ENCODE data around the gene TMEM115.

The TMEM115 gene

GRCh38 chr3:50358911-50359759 is at the start of gene TMEM115 (continued):
- TF ChIP-seq ZNF366 (tag by site-specific recombination; conservative IDR thresholded peaks at IDR 0.05) (no peak), ZNF280D (tag by site-specific recombination; IDR thresholded peaks at IDR 0.05) (no peak), ZFP37 (tag by site-specific recombination; IDR thresholded peaks at IDR 0.05) (0 out of 2 replicates have a peak, but pooled peaks have one; percentile 52)

GRCh38 chr3:50408443-50408944 is 49.2 kb upstream of the TMEM115 start:
- Histone ChIP-seq H3K27ac (ENCODE audit: extremely low read depth, low read depth, low read length) (no peak overlapping the region), H3K36me3 (ENCODE audit: control insufficient read depth in 2 of 2, insufficient read depth in 1 of 2, low read length in 2 of 2) (no peaks in the 10 kb centered on the region), H3K4me1 (ENCODE audit: control insufficient read depth, insufficient read depth, low read length) (no peaks in the 10 kb centered on the region), H3K9me3 (ENCODE audit: control insufficient read depth, insufficient read depth, low read depth, low read length) (no peaks in the 10 kb centered on the region), H3K4me3 (ENCODE audit: low read depth, low read length) (no peak overlapping the region)
- ChIA-PET POLR2A (no interaction called here), CTCF (no interaction called here)
- TF ChIP-seq ZBTB48 (tag by site-specific recombination; IDR thresholded peaks at IDR 0.05): no peak
- TF ChIP-seq ZFHX2 (tag by site-specific recombination; conservative IDR thresholded peaks at IDR 0.05): 0 out of 2 replicates have a peak, but pooled peaks have one; percentile 11

GRCh38 chr3:50406487-50406886 is 47.2 kb upstream of the TMEM115 start:
- Histone ChIP-seq H3K4me3 (ENCODE audit: low read depth, low read length) (no peak overlapping the region), H3K36me3 (ENCODE audit: control insufficient read depth in 2 of 2, insufficient read depth in 1 of 2, low read length in 2 of 2) (no peaks in the 10 kb centered on the region), H3K27ac (ENCODE audit: extremely low read depth, low read depth, low read length) (no peak overlapping the region), H3K9me3 (ENCODE audit: control insufficient read depth, insufficient read depth, low read depth, low read length) (no peaks in the 10 kb centered on the region), H3K4me1 (ENCODE audit: control insufficient read depth, insufficient read depth, low read length) (no peaks in the 10 kb centered on the region)
- POLR2A ChIA-PET: no interaction called here
- TF ChIP-seq ZNF785 (tag by site-specific recombination; IDR thresholded peaks at IDR 0.05) (peak; percentile 35; the same call in 1 of the 2 replicates), ZNF548 (tag by site-specific recombination; IDR thresholded peaks at IDR 0.05) (no peak), ZNF341 (tag by site-specific recombination; IDR thresholded peaks at IDR 0.05; ENCODE audit: low read depth) (no peak), BCL11B (tag by site-specific recombination; IDR thresholded peaks at IDR 0.05; ENCODE audit: low read depth) (no peak), ZNF133 (tag by site-specific recombination; IDR thresholded peaks at IDR 0.05) (peak; percentile 40; the same call in 1 of the 2 replicates)
- CTCF ChIA-PET: no interaction called here

GRCh38 chr3:50405249-50405648 is 45.9 kb upstream of the TMEM115 start:
- ChIA-PET POLR2A (no interaction called here), CTCF (no interaction called here)
- no peak for TF ChIP-seq ZNF350 (tag by site-specific recombination; IDR thresholded peaks at IDR 0.05)
- TF ChIP-seq ZNF580 (tag by site-specific recombination; IDR thresholded peaks at IDR 0.05): no peak
- TF ChIP-seq ZNF184 (tag by site-specific recombination; IDR thresholded peaks at IDR 0.05): no peak
- TF ChIP-seq REST (tag by site-specific recombination; IDR thresholded peaks at IDR 0.05): peak; percentile 97

More at GRCh38 chr3:50405249-50405648, 45.9 kb upstream of the TMEM115 start:
- no peak overlapping the region for H3K4me3 ChIP-seq (ENCODE audit: low read depth, low read length)
- no peaks in the 10 kb centered on the region for H3K9me3 ChIP-seq (ENCODE audit: control insufficient read depth, insufficient read depth, low read depth, low read length)
- H3K4me1 ChIP-seq (ENCODE audit: control insufficient read depth, insufficient read depth, low read length): no peaks in the 10 kb centered on the region
- no peaks in the 10 kb centered on the region for H3K36me3 ChIP-seq (ENCODE audit: control insufficient read depth in 2 of 2, insufficient read depth in 1 of 2, low read length in 2 of 2)
- H3K27ac ChIP-seq (ENCODE audit: extremely low read depth, low read depth, low read length): no peak overlapping the region

Data from HEK293 (cell line).